ENCODE results near the gene CACNA1A.
"Not testable (repeated sequence)": the region's sequence is repeated elsewhere in the genome, so short reads cannot be mapped to it uniquely, and the experiment has no call there.

CACNA1A gene

GRCh38 chr19:13420780-13421179, 85.5 kb downstream of the CACNA1A start:
- DNase-seq, result no peak

- no peak for DNase-seq
Observed at GRCh38 chr19:13417054-13417453, 89.2 kb downstream of the CACNA1A start.

- DNase-seq, result no peak
Observed at GRCh38 chr19:13411899-13412298, 94.4 kb downstream of the CACNA1A start.

- DNase-seq, result no peak
Observed at GRCh38 chr19:13410946-13411345, 95.3 kb downstream of the CACNA1A start.

- no peak for DNase-seq
Observed at GRCh38 chr19:13408889-13409518, 97.3 kb downstream of the CACNA1A start.

- no peak for DNase-seq
Observed at GRCh38 chr19:13404236-13404635, 102.0 kb downstream of the CACNA1A start.

GRCh38 chr19:13401388-13401787, 104.9 kb downstream of the CACNA1A start:
- no peak for DNase-seq

- DNase-seq, result peak; percentile 22
Observed at GRCh38 chr19:13400296-13400695, 106.0 kb downstream of the CACNA1A start.

GRCh38 chr19:13399746-13400145, 106.5 kb downstream of the CACNA1A start:
- no peak for DNase-seq

GRCh38 chr19:13398780-13399726, 107.2 kb downstream of the CACNA1A start:
- DNase-seq, result peak; percentile 93

GRCh38 chr19:13398182-13398581, 108.1 kb downstream of the CACNA1A start:
- no peak for DNase-seq

GRCh38 chr19:13396250-13397080, 109.8 kb downstream of the CACNA1A start:
- DNase-seq, result peak; percentile 17

- DNase-seq, result no peak
Observed at GRCh38 chr19:13382633-13382938, 123.7 kb downstream of the CACNA1A start.

- DNase-seq, result no peak
Observed at GRCh38 chr19:13381827-13382632, 124.2 kb downstream of the CACNA1A start.

- no peak for DNase-seq
Observed at GRCh38 chr19:13376537-13376936, 129.7 kb downstream of the CACNA1A start.

- DNase-seq, result no peak
Observed at GRCh38 chr19:13373599-13373998, 132.7 kb downstream of the CACNA1A start.

GRCh38 chr19:13370948-13371347, 135.3 kb downstream of the CACNA1A start:
- DNase-seq, result no peak

- DNase-seq, result peak; percentile 2
Observed at GRCh38 chr19:13366529-13367143, 139.6 kb downstream of the CACNA1A start.

GRCh38 chr19:13363954-13364353, 142.3 kb downstream of the CACNA1A start:
- DNase-seq, result no peak

GRCh38 chr19:13363245-13363644, 143.0 kb downstream of the CACNA1A start:
- DNase-seq, result no peak

GRCh38 chr19:13362668-13363067, 143.6 kb downstream of the CACNA1A start:
- no peak for DNase-seq

GRCh38 chr19:13361726-13362125, 144.6 kb downstream of the CACNA1A start:
- not testable (repeated sequence) for DNase-seq

Data from kidney glomerular epithelial cell (primary cell).